ENCODE results near the gene S100A10.

The S100A10 gene

GRCh38 chr1:151964510-151964909, 29.1 kb downstream of the S100A10 start:
- no peaks in the 10 kb centered on the region for H3K36me3 ChIP-seq

DNA sequence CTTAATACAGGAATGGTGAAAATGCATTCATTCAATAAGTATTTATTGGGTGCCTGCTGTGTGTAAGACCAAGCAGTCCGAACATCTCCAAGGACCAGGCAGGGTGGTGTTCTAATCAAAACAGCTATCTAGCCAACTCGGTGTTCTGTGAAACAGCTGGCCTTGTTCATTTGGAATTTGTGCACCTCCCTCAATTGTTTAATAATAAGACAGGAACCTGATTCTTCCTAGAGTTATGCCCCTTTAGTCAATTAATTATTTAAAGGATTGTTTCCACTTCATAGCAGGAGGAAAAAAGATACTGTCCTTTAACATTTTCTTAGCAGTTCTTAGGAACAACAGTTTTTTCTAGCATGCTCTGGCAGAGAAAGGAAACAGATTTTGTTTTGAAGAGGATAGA, 30.4 kb downstream of the S100A10 start:
- Histone ChIP-seq H3K4me3 (ENCODE audit: low read depth, low read length) (no peak overlapping the region), H3K9me3 (ENCODE audit: severe bottlenecking) (peaks cover 4% of the 10 kb centered on the region), H3K27ac (no peak overlapping the region), H3K36me3 (no peaks in the 10 kb centered on the region), H3K27me3 (ENCODE audit: insufficient read depth, low read depth, severe bottlenecking) (peaks cover 98% of the 10 kb centered on the region)
- TF ChIP-seq, protein P1, sequence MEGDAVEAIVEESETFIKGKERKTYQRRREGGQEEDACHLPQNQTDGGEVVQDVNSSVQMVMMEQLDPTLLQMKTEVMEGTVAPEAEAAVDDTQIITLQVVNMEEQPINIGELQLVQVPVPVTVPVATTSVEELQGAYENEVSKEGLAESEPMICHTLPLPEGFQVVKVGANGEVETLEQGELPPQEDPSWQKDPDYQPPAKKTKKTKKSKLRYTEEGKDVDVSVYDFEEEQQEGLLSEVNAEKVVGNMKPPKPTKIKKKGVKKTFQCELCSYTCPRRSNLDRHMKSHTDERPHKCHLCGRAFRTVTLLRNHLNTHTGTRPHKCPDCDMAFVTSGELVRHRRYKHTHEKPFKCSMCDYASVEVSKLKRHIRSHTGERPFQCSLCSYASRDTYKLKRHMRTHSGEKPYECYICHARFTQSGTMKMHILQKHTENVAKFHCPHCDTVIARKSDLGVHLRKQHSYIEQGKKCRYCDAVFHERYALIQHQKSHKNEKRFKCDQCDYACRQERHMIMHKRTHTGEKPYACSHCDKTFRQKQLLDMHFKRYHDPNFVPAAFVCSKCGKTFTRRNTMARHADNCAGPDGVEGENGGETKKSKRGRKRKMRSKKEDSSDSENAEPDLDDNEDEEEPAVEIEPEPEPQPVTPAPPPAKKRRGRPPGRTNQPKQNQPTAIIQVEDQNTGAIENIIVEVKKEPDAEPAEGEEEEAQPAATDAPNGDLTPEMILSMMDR (IDR thresholded peaks at IDR 0.05; ENCODE audit: low read depth, low read length): no peak
- no peak for DNase-seq

More at GRCh38 chr1:151964510-151964909, 29.1 kb downstream of the S100A10 start:
- Histone ChIP-seq H3K4me3 (ENCODE audit: low read depth, low read length) (no peak overlapping the region), H3K27ac (no peak overlapping the region), H3K9me3 (ENCODE audit: severe bottlenecking) (peaks cover 4% of the 10 kb centered on the region), H3K27me3 (ENCODE audit: insufficient read depth, low read depth, severe bottlenecking) (peaks cover 98% of the 10 kb centered on the region)
- TF ChIP-seq, protein P1 (IDR thresholded peaks at IDR 0.05; ENCODE audit: low read depth, low read length): no peak
- no peak for DNase-seq

DNA sequence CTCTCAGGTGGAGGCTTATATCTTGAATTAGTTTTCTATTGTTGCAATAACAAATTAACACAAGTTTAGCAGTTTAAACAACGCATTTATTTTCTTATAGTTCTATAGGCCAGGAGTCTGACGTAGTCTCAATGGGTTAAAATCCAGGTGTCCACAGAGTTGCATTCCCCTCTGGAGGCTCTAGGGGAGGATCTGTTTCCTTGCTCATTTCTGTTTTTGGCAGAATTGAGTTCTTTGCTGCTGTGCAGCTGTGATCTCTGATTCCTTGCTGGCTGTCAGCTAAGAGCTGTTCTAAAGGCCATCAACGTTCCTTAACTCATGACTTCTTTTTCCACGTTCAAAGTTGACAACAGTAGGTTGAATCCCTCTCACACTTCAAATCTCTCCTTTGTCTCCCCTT, 31.8 kb downstream of the S100A10 start:
- Histone ChIP-seq H3K4me3 (ENCODE audit: low read depth, low read length) (no peak overlapping the region), H3K27ac (no peak overlapping the region), H3K9me3 (ENCODE audit: severe bottlenecking) (peaks cover 4% of the 10 kb centered on the region), H3K27me3 (ENCODE audit: insufficient read depth, low read depth, severe bottlenecking) (peaks cover 98% of the 10 kb centered on the region), H3K36me3 (no peaks in the 10 kb centered on the region)
- no peak for DNase-seq
- TF ChIP-seq, protein P1 (IDR thresholded peaks at IDR 0.05; ENCODE audit: low read depth, low read length): no peak

DNA sequence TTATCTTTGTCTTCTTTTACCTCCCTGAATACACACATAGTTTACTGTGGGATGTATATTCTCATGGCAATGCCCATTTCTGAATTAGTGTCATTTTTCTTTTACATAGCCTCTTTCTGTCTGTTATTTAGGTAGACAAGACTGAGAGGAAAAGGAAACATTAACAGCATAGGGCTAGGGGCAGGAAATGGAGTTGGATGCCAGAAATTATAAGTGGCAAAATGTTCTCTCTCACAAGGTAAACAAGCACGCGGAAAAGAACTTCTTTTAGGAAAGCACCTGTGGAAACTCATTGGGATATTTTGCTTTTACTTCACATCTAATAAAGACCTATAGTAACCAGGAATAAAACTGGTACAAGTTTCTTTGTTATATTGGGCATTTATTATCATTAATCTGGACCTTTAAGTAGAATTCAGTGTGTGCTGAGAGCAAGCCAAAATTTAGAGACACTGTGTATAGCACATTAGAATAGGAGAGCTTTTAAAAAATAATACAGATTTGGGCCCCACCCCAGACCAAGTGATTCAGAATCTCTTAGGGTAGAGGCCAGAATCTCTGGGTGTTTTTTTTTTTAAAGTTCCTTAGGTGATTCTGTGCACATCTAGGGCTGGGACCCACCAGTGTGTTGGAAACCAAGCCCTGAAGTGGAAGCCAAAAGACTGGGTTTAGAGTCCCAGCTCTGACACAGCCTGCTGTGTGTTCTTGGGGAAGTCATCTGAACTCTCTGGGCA, 32.7 kb downstream of the S100A10 start:
- H3K36me3 ChIP-seq: no peaks in the 10 kb centered on the region

DNA sequence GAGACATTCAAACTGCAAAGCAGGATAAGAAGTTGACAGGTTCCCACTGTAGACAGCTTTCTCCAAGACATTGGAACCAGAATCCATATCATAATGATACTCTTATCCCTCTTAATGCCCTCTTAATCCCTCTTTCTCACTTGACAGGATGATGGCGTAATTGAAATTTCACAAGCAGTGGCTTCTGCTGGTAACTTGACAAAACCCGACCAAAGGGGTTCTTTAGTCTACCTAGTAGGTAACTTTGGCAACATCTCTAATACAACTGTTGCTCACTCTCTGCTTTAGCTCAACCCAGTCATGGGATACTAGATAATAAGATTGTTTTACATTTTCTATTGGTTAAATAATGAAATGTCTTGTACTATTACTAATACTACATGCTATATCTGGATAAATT, 34.7 kb downstream of the S100A10 start:
- no peaks in the 10 kb centered on the region for H3K36me3 ChIP-seq
- H3K9me3 ChIP-seq (ENCODE audit: severe bottlenecking): no peaks in the 10 kb centered on the region
- no peak overlapping the region for H3K27ac ChIP-seq
- TF ChIP-seq, protein P1 (IDR thresholded peaks at IDR 0.05; ENCODE audit: low read depth, low read length): no peak
- H3K27me3 ChIP-seq (ENCODE audit: insufficient read depth, low read depth, severe bottlenecking): peaks cover 97% of the 10 kb centered on the region
- H3K4me3 ChIP-seq (ENCODE audit: low read depth, low read length): no peak overlapping the region
- DNase-seq: no peak

More for the DNA sequence above, 32.7 kb downstream of the S100A10 start:
- Histone ChIP-seq H3K4me3 (ENCODE audit: low read depth, low read length) (no peak overlapping the region), H3K9me3 (ENCODE audit: severe bottlenecking) (peaks cover 4% of the 10 kb centered on the region), H3K27me3 (ENCODE audit: insufficient read depth, low read depth, severe bottlenecking) (peaks cover 98% of the 10 kb centered on the region), H3K27ac (no peak overlapping the region)
- TF ChIP-seq, protein P1 (IDR thresholded peaks at IDR 0.05; ENCODE audit: low read depth, low read length): no peak
- DNase-seq: no peak
